Measurements from ENCODE around the gene ZNF775.
"Not testable (repeated sequence)": the region's sequence is repeated elsewhere in the genome, so short reads cannot be mapped to it uniquely, and the experiment has no call there.

The ZNF775 gene

DNA sequence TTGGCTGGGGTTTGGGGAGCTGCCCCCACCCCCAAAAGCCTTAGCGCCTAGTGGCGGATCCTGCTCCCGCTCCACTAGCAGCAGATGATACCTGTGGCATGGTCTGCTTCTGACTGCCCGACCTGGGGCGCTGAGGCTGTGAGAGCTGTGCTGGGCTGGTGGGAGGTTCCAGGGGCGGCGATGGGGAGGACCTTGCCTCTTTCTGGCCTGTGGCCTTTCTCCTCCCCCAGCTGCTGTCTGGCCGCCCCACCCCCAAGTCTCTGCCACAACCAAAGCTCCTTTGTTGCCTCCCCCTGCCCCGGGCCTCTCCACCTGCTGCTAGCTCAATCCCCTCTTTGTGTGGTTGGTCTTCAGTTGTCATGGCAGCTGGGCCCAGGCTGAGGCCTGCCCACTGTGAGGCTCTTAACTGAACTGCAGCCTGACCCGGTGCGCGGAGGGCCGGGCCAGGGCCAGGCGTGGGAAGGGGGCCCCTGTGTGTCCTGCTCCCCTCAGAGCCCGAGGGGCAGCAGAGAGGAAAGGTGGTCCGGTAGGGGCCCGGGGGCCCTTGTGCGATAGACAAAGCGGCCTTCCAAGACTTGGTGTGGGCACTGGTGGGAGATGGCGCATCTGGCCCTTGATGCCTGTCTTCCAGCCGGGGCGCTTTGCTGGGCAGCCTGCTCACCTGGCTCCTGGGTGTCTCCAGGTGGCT, 4.7 kb downstream of the ZNF775 start:
- DNase-seq = no peak

DNA sequence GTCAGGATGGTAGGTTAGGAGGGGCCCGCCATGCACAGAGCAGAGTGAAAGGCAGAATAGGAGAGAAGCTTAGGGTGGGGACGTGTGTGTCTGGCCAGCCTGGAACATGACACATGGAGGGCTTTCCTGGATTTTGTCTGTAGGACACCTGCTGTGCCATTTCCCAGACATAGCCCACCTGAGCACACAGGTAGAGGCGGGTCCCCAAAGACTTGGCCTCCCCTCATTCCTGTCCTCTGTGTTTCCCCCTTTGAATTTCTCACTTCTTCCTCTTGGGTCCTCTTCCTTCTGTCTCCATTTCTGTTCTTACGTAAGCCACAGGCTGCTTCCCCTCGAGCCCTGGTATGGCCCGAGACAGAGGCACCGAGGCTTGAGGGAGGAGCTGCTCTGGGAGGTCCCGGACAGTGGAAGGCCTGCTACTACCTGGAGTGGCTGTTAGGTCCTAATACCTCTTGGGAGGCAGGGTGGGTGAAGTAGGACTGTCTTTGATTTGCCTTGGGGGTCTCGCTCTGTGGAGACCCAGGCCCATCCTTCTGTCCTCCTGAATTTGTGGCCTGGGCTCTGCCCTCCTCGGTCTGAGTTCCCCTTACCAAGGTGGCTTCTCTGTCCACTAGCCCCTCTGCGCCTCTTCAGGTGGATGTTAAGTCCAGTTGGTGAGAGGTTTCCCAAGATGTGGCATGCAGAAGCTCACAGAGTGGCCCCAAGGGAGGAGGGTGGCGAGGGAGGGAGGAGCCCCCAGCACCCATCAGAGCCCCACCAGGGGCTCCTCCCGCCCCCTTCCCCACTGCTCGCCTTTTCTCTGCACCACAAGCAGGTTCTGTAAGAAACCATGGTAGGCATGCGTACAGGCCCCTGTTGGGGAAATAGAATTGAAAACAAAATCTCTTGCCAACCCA, 5.5 kb downstream of the ZNF775 start:
- no peak for DNase-seq

DNA sequence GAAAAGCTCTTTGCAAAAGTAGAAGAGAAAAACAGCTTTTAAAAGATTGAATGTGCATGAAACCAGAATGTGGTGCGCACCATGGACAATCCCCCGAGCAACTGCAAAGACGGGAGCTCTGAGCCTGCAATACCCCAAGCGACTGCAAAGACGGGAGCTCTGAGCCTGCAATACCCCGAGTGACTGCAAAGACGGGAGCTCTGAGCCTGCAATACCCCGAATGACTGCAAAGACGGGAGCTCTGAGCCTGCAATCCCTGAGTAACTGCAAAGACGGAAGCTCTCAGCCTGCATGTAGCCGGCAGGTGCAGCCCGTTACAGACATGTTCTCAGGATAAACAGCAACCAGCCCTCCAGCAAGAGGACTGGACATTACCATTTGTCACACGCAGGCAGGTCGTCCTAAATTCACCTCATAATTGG, 6.2 kb downstream of the ZNF775 start:
- DNase-seq = no peak

DNA sequence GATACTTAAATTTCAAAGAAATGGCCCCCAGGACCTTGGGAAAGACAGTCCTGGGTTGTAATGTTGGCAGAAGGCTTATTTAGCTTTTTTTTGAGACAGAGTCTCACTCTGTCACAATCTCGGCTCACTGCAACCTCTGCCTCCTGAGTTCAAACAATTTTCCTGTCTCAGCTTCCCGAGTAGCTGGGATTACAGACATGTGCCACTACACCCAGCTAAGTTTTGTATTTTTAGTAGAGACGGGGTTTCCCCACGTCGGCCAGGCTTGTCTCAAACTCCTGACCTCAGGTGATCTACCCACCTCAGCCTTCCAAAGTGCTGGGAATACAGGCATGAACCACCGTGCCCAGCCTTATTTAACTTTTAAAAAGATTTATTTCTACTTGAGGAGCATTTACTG, 6.8 kb downstream of the ZNF775 start:
- DNase-seq = not testable (repeated sequence)

DNA sequence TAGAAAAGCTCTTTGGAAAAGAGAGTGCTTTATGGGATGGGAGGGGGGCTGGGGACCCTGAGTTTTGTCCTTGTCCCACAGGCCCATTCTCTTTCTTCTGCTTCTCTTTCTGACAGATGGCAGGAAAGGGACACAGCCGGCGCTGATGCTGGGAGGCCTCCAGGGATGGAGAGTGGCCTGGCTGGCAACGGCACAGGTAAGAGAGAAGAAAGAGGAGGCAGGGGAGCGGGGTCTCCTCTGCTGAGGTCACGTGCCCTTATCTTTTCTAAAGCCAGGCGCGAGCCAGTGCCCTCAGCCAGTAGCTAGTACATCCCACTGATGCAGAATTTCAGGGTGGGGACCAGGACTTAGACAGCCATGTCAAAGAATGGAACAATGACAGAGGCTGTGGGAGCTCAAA, 9.2 kb downstream of the ZNF775 start:
- DNase-seq = no peak

DNA sequence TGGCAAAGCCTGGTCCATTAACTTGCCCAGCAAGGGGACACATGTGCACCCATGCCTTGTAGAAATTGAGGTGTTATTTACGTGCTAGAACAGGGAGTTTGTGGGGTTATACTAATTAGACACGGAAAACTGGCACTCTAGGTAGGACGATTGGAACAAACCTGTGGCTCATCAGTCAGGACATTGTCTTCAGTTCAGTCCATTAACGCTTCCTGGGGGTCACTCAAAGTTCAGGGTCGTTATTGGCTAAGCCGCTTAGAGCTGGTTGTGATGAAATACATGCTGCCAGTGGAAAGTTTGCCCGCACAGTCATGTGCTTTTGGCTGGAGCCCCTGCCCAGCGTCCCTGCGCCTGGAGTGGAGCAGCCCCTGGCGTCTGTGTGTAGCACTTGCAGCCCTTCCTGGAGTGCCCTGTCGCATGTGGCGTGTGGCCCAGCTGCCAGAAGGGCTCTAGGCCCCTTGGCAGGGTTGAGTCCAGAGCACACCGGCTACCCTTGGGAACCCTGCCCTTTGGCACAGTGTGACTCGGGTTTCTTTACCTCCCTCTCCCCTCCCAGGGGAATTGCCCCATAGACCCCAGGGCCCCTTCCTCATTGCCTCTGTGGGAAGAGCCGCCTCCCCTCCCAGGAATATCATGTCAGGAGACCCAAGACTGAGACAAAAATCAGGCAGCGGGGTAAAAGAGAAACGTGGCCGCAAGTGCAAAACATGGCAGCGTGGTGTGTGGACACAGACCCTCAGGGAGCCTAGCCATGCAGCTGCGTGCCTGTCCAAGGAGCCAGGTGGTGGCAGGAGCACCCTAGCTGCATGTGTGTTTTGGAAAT, 9.8 kb downstream of the ZNF775 start:
- no peak for DNase-seq

DNA sequence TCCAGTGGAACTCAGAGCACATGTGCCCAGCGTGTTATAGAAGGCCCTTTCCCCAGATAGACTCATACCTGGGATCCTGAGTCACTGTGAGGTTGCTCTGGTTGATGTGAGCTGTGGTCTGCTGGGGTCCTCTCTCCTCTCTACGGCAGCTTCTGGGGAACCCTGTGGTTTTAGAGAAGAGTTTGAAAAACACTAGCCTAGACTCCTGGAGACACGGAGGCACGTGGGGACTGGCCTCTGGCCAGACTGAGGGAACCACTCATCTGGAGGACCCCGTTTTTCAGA, 10.3 kb downstream of the ZNF775 start:
- DNase-seq = no peak

DNA sequence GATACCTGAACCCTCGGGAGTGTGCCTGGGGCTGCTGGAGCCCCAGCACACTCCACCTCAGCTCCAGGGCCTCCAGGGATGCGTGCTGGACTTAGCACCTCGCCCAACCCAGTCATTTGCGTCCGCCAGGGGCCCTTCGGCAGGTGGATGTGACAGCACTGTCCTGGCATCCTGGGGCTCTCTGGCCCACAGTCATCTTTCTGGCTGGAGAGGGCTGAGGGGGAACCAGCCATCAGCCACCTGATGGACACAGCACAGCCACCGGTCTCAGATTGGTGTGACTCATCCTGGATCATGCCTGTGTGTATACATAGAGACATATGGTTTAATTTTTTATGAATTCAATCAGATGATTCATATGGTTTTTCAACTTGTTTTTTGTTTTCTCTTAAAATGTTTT, 11.1 kb downstream of the ZNF775 start:
- DNase-seq = no peak

DNA sequence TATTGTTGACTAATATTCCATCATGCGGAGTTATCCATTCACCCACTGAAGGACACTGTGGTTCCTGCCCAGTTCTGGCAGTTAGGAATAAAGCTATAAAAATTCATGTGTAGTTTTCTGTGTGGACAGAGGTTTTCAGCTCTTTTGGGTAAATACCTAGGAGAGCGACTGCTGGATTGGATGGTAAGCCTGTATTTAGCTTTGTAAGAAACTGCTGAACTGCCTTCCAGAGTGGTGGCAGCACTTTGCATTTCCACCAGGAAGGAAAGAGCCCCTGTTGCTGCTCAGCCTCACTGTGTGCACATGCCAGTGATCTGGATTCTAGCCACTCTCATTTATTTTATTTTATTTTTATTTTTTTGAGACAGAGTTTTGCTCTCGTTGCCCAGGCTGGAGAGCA, 14.2 kb downstream of the ZNF775 start:
- DNase-seq = no peak

DNA sequence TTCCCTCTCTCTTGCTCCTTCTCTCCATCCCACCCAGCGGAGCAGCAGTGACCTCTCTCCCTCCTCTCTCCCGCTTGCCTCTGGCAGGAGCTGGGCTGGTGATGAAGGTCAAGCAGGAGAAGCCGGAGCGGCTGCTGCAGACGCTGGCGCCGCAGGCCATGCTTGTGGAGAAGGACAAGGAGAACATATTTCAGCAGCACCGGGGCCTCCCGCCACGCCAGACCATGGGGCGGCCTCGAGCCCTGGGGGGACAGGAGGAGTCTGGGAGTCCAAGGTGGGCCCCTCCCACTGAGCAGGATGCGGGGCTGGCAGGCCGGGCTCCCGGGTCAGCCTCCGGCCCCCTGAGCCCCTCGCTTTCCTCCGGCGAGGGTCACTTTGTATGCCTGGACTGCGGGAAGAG, 17.3 kb downstream of the ZNF775 start:
- no peak for DNase-seq

DNA sequence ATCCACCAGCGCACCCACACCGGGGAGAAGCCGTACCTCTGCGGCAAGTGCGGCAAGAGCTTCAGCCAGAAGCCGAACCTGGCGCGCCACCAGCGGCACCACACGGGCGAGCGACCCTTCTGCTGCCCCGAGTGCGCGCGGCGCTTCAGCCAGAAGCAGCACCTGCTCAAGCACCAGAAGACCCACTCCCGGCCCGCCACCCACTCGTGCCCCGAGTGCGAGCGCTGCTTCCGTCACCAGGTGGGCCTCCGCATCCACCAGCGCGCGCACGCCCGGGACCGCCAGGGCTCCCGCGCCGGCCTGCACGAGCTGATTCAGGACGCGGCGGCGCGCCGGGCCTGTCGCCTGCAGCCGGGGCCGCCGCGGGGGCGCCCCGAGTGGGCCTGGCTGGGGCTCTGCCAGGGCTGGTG, 17.7 kb downstream of the ZNF775 start:
- no peak for DNase-seq

DNA sequence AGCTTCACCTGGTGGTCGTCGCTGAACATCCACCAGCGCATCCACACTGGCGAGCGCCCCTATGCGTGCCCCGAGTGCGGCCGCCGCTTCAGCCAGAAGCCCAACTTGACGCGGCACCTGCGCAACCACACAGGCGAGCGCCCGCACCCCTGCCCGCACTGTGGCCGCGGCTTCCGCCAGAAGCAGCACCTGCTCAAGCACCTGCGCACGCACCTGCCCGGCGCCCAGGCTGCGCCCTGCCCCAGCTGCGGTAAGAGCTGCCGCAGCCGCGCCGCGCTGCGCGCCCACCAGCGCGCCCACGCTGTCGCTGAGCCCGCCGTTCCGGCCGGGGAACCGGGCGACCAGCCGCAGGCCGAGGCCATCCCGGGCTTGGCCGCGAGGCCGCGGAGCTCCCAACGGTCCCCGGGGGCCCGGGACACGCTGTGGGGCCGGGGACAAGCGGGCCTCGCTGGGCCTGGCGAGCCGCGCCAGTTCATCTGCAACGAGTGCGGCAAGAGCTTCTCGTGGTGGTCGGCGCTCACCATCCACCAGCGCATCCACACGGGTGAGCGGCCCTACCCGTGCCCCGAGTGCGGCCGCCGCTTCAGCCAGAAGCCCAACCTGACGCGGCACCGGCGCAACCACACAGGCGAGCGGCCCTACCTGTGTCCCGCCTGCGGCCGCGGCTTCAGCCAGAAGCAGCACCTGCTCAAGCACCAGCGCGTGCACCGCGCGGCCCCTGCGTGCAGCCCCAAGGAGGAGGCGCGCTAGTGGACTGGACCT, 18.4 kb downstream of the ZNF775 start:
- no peak for DNase-seq

DNA sequence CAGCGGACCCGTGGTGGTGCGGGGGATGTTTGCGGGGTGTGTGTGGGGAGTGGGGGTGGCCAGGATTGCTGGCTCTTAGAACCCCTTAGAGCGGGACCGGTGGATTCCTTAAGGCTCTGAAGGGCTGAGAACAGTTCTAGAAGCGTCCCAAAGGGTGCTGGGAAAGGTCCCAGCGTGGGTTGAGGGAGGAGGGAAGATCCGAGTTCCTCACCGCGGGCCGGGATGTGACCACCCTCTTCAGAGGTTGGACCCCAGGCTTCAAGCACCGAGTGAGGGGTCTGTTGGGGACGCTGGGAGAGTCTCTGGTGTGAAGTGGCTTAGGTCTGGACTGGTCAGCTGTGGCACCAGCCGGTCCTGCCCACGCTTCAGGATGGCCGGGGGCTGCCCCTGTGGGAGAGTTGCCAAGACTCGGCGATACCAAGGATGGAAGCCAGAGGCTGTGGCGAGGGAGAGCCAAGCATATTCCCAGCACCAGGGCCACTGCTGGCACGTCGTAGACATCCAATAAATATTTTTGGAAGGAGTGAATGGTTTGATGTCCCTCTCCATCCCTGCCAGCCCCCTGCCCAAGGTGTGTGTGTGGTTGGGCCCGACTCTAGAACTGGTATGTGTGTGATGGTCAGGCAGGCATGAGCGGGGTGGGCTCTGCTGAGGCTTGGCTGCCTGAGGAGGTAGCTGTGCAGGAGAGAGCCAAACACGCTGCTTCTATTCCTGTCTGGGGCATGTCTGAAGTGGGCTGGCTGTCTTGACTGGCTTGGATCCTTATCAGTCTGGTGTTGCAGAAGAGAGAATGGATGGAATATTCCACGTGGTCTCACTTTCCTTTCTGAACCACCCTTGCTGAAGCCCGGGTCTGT, 19.2 kb downstream of the ZNF775 start:
- no peak for DNase-seq

DNA sequence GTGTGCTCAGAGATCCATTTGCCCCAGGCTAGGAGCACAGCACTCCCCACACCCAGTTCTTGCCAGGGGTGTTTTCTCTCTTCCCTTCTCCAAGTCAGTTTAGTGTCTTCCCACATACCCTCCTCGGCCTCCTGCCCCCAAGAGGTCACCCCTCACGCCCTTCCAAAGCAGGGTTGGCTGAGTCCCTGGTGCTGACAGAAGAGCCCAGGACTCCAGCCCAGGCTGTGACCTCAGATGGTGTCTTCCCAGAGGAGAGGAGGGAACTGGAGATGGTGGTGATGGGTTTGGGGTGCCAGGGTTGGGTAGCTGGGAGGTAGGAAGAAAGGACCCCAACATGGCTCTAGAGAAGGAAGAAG, 19.8 kb downstream of the ZNF775 start:
- no peak for DNase-seq

DNA sequence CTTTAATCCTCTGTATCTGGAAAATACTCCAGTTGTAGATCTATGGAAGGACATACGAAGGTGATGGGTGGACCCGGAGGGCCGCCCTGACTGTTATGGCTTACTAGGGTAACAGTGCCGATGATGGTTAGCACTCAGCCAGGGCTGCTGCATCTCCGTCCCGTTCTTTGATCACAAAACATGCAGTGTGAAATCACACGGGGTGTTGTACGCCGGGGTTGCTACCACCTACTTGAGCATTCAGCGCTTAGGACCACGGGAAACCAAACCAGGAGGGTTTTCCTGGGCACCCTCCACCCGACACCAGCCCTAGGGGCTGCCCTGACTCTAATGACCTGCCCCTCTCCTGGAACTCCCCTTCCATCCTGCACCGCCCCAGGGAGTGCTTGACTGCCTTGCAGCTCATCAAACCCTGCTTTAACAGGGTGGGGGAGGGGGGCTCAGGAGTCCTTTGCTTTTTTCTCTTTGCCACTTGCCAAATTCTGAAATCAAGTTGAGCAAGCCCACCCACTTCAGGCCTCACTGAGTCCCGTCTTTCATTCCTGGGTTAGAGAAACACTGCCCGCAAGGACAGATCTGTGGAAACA, 20.4 kb downstream of the ZNF775 start:
- no peak for DNase-seq

DNA sequence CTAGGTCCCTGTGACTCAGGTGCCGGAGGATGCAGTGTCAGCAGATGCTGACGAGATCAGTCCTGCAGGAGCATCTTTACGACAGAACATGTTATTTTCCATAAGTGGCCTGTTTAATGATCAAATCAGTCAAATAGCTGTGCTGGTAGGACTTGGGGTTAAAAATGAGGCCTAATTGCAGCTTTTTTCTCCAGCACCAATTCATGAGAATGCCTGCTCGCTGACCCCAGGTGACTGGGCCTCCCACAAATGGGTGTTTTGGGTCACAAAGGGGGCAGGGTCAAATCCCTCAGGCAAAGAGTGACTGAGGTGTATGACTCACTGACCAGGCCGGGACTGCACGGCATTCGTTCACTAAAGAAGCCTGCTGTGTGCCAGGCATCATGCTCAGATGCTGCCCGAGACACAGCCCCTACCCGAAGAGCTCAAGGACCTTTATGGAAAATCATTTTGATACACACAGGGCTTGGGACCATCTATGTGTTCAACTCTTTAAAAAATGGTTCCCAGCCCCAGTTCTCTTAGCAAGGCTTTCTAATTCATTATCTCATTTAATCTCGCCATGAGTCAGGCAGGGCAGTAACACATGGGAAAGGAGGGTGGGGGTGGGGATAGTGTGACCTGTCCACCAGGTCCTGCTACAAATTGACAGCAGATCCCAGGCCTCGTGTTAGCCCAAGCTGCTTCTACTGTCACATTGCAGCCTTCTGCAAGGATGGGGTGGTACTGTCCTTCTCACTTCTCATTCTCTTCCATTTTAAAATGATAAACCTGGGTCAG, 21.1 kb downstream of the ZNF775 start:
- no peak for DNase-seq

DNA sequence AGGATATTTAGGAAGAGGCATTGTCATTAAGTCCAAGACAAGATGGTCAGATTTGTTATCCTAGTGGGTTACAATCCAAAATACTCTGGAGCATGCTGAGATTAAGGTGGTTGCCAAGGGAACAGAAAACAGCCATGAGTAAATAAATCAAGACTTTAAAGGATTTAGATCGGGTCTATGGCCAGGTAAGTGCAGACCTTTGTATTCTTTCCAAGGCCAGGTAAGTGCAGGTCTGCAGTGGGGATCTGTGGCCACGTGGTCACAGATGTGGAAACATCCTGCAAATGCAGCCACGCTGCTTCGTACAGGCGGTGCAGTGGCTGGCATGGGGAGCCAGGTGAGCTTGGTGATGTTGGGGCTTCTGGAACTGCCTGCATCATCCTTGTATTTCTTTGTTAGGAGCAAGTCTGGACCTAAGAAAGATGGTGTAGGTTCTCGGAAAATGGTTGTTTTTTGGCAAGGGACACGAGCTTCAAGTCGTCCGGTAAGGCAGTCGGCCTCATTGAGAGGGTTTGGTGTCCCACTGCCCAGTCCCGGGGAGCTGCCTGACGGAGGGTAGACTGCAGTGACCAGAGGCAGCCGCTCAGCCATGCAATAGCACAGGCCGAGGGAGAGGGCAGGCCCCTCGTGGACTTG, 21.8 kb downstream of the ZNF775 start:
- DNase-seq = no peak

DNA sequence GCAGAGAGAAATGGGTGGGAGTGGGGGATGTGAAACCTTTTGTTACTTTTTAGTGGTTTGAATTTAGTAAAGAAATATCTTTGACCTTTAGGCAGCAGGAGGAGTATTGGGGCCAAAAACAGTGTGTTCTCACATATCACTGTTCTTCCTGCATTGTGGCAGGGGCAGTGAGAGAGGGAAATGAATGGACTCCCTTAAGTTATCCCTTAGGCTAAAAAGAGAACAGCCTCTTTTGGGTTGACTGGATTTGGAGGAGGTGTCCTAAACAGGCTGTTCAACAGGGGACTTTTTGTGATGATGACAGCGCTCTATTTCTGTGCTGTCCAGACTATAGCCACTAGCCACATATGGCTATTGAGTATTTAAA, 22.3 kb downstream of the ZNF775 start:
- DNase-seq = no peak

DNA sequence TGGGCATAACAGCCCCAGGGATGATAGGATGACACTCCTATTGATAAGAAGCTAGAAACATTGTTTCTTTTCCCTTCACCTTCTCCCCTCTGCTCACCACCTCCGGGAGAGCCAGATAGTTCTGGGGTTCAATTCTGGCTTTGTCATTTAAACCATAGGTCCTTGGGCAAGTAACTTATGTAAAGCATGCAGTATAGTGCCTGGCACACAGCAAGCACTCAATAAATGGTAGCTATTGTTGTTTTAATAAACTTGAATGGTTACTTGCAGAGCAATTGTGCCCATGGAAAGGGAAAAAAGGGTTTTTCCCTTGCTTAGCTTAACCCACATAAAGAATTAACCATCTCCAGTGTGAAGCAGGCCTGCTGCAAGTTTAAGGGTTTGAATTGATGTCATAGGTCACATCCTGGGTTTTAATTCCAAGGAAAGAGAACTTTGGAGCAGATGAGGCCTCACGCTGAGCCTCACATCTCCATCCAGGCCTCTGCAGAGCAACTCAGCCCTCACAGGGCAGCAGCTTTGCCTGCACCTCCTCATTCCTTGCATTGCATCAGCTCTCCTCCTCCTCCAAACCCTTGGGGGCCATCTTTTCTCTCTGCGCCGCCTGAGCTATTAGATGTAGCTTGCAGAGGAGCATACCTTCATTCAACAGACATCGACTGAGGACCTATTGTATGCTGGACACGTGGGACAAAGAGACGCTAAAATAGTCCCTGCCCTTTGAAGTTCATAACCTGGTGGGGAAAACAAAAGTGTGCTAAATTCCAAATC, 22.9 kb downstream of the ZNF775 start:
- no peak for DNase-seq

Measured in activated gamma-delta T cell treated with Interleukin-2 at 50 U/mL for 16 hours (primary cell).